Smooth muscle cell (in vitro differentiated cells): ENCODE measurements around the gene LEF1. TPM values are rescaled to one million over a fixed set of nuclear protein-coding genes. Genes with fewer than 3 reads are reported as not detected.

Experiments used
- DNase-seq: peaks from one replicate; lab custom pipeline; 2025; ENCODE audit not compliant: unreplicated experiment; lab: John Stamatoyannopoulos, UW
- H2AFZ ChIP-seq: fragments of 200-600 bp; sonication (generic); 2 replicates; pipeline ENCODE4 v1.6.0; 2016; ENCODE audit warnings: antibody characterized with exemption, low read depth, mild to moderate bottlenecking
- H3F3A ChIP-seq: fragments of 200-600 bp; sonication (generic); 2 replicates; pipeline ENCODE4 v1.6.0; 2017; ENCODE audit warnings: antibody characterized with exemption, low read depth
- H3K27ac ChIP-seq: fragments of 200-600 bp; sonication (generic); 2 replicates; pipeline ENCODE4 v1.5.1; 2016; ENCODE audit warnings: low read depth, mild to moderate bottlenecking
- H3K27me3 ChIP-seq: fragments of 200-600 bp; sonication (generic); 2 replicates; pipeline ENCODE4 v1.6.1; 2016; ENCODE audit warnings: low read depth, mild to moderate bottlenecking
- H3K36me3 ChIP-seq: fragments of 200-600 bp; sonication (generic); 2 replicates; pipeline ENCODE4 v1.5.1; 2016; ENCODE audit warnings: low read depth
- H3K4me1 ChIP-seq: fragments of 200-600 bp; sonication (generic); 2 replicates; pipeline ENCODE4 v1.5.1; 2016; ENCODE audit warnings: low read depth
- H3K4me2 ChIP-seq: fragments of 200-600 bp; sonication (generic); 2 replicates; pipeline ENCODE4 v1.6.0; 2016; ENCODE audit warnings: mild to moderate bottlenecking
- H3K4me3 ChIP-seq: fragments of 200-600 bp; sonication (generic); 2 replicates; pipeline ENCODE4 v1.5.1; 2016; ENCODE audit warnings: mild to moderate bottlenecking
- H3K79me2 ChIP-seq: fragments of 200-600 bp; sonication (generic); 2 replicates; pipeline ENCODE4 v1.6.0; 2016; ENCODE audit warnings: low read depth, mild to moderate bottlenecking
- H3K9ac ChIP-seq: fragments of 200-600 bp; sonication (generic); 2 replicates; pipeline ENCODE4 v1.6.0; 2016; ENCODE audit warnings: low read depth
- H3K9me3 ChIP-seq: fragments of 200-600 bp; sonication (generic); replicated peaks from 2 replicates; pipeline ENCODE4 v1.5.1; 2016; ENCODE audit warnings: low read depth
- H4K20me1 ChIP-seq: fragments of 200-600 bp; sonication (generic); 2 replicates; pipeline ENCODE4 v1.6.0; 2016; ENCODE audit warnings: low read depth
- CTCF ChIP-seq: fragments of 200-600 bp; sonication (generic); IDR thresholded peaks from 2 replicates; pipeline ENCODE4 v1.5.1; 2017; ENCODE audit warnings: borderline replicate concordance, mild to moderate bottlenecking, antibody characterized with exemption; ENCODE audit not compliant: insufficient read depth, poor library complexity, severe bottlenecking
- WGBS: methylation state at CpG from one replicate; pipeline ENCODE4 v1.1.7; 2016; ENCODE audit warnings: low lambda C conversion rate; 5-methylcytosine and 5-hydroxymethylcytosine counted together
- polyA plus RNA-seq: library from polyadenylated mRNA; unstranded; fragments of >200 nt; fragmentation: Nextera tagmentation; extraction: Ambion mirVana; gene quantifications from 2 replicates; pipeline ENCODE4 v1.2.1, GENCODE V29; 2016
- total RNA-seq: library from RNA; depleted of rRNA; stranded (reverse); fragments of >200 nt; gene quantifications from 2 replicates; pipeline ENCODE4 v1.2.3, GENCODE V29; 2014

Gene LEF1
- total and polyA plus RNA-seq, 2 experiments from 2014 or later: 87.3 to 96.2 TPM

- peaks cover 46% of the 10 kb centered on the region for H3K79me2 ChIP-seq
- H3K4me1 ChIP-seq: no peaks in the 10 kb centered on the region
- no peak overlapping the region for H2AFZ ChIP-seq
- no peak for TF ChIP-seq CTCF
- H3K9ac ChIP-seq: peak overlapping the region; percentile 13
- peaks cover 14% of the 10 kb centered on the region for H3K36me3 ChIP-seq
- WGBS: 51% methylated on average over 2 of the region's 2 CpGs
- no peaks in the 10 kb centered on the region for H3F3A ChIP-seq
- H3K27ac ChIP-seq: peak overlapping the region; percentile 64
- H3K9me3 ChIP-seq: no peaks in the 10 kb centered on the region
- DNase-seq: no peak
- no peaks in the 10 kb centered on the region for H3K27me3 ChIP-seq
- peak overlapping the region; percentile 15 for H3K4me2 ChIP-seq
- H3K4me3 ChIP-seq: no peak overlapping the region
- peaks cover 55% of the 10 kb centered on the region for H4K20me1 ChIP-seq
Observed at GRCh38 chr4:108092288-108092687, 76.4 kb downstream of the LEF1 start.

- H3K4me3 ChIP-seq: no peak overlapping the region
- no peak for DNase-seq
- H4K20me1 ChIP-seq: peaks cover 29% of the 10 kb centered on the region
- H3K27ac ChIP-seq: no peak overlapping the region
- H3K4me2 ChIP-seq: no peak overlapping the region
- H3K36me3 ChIP-seq: peaks cover 21% of the 10 kb centered on the region
- no peaks in the 10 kb centered on the region for H3K4me1 ChIP-seq
- no peaks in the 10 kb centered on the region for H3K9me3 ChIP-seq
- H3K27me3 ChIP-seq: no peaks in the 10 kb centered on the region
- 95% methylated on average over 6 of the region's 6 CpGs for WGBS
- peaks cover 25% of the 10 kb centered on the region for H3K79me2 ChIP-seq
- H2AFZ ChIP-seq: no peak overlapping the region
- no peak overlapping the region for H3K9ac ChIP-seq
- no peaks in the 10 kb centered on the region for H3F3A ChIP-seq
- no peak for TF ChIP-seq CTCF
Observed at GRCh38 chr4:108087293-108087967, 81.3 kb downstream of the LEF1 start.

GRCh38 chr4:108081256-108081655 is 87.5 kb downstream of the LEF1 start:
- H3K9ac ChIP-seq: no peak overlapping the region
- no peak overlapping the region for H3K4me2 ChIP-seq

More at GRCh38 chr4:108081256-108081655, 87.5 kb downstream of the LEF1 start:
- no peak for DNase-seq
- Histone ChIP-seq H2AFZ (no peak overlapping the region), H3K79me2 (peaks cover 12% of the 10 kb centered on the region), H3K4me3 (no peak overlapping the region), H4K20me1 (peaks cover 18% of the 10 kb centered on the region), H3K4me1 (no peaks in the 10 kb centered on the region), H3K36me3 (peaks cover 4% of the 10 kb centered on the region), H3F3A (no peaks in the 10 kb centered on the region), H3K9me3 (no peaks in the 10 kb centered on the region), H3K27ac (no peak overlapping the region), H3K27me3 (no peaks in the 10 kb centered on the region)
- TF ChIP-seq CTCF: no peak
- 93% methylated on average over 16 of the region's 16 CpGs for whole genome bisulfite sequencing
